Left renal pelvis (tissue), 4 donors: ENCODE measurements around the gene SRD5A2. TPM values are rescaled to one million over a fixed set of nuclear protein-coding genes. Genes with fewer than 3 reads are reported as not detected.

ENCODE experiments used
- DNase-seq, 4 donors: peaks; one replicate each; pipeline ENCODE4 v3.0.0-alpha.2; 2013; ENCODE audit warnings: low read depth in 4 of 4, low spot score in 3 of 4
- polyA plus RNA-seq, 4 donors: library from polyadenylated mRNA; unstranded; fragments of 120-200 nt; gene quantifications; one replicate each; pipeline ENCODE4 v1.2.1, GENCODE V29; 2013; ENCODE audit not compliant: insufficient read length in 4 of 4

SRD5A2 gene
- polyA plus RNA-seq = under 1 TPM; 0.03 to 0.11 (median 0.04) TPM

- no peak for DNase-seq
These were observed at the start of gene SRD5A2 for GRCh38 chr2:31580321-31581117. Gene SRD5A2, minus strand, starts transcription at chr2:31580938. Its CDS starts 38 bp downstream, at chr2:31580900.

- no peak for DNase-seq
These were observed 25.8 kb upstream of the SRD5A2 start for GRCh38 chr2:31606509-31606908.

- no peak for DNase-seq
These were observed 18.0 kb upstream of the SRD5A2 start for GRCh38 chr2:31598694-31599093.

- DNase-seq = no peak
These were observed 5.5 kb upstream of the SRD5A2 start for GRCh38 chr2:31586230-31586629.

- no peak for DNase-seq
These were observed 522 bp upstream of the SRD5A2 start for GRCh38 chr2:31581124-31581795.

- DNase-seq = no peak
These were observed 780 bp downstream of the SRD5A2 start for GRCh38 chr2:31579996-31580320.

- no peak for DNase-seq
These were observed 2.4 kb downstream of the SRD5A2 start for GRCh38 chr2:31578316-31578715.

GRCh38 chr2:31577143-31577542, 3.6 kb downstream of the SRD5A2 start:
- no peak for DNase-seq

- no peak for DNase-seq
These were observed 12.0 kb downstream of the SRD5A2 start for GRCh38 chr2:31568585-31569201.

GRCh38 chr2:31567679-31568078, 13.1 kb downstream of the SRD5A2 start:
- no peak for DNase-seq

GRCh38 chr2:31563273-31563839, 17.4 kb downstream of the SRD5A2 start:
- no peak for DNase-seq

- no peak for DNase-seq
These were observed 18.9 kb downstream of the SRD5A2 start for GRCh38 chr2:31561823-31562222.

GRCh38 chr2:31558401-31559295, 22.1 kb downstream of the SRD5A2 start:
- no peak for DNase-seq

GRCh38 chr2:31556940-31557339, 23.8 kb downstream of the SRD5A2 start:
- DNase-seq = no peak

GRCh38 chr2:31555967-31556706, 24.6 kb downstream of the SRD5A2 start:
- no peak for DNase-seq

GRCh38 chr2:31553362-31553761, 27.4 kb downstream of the SRD5A2 start:
- DNase-seq = no peak

GRCh38 chr2:31547485-31547884, 33.3 kb downstream of the SRD5A2 start:
- DNase-seq = no peak

- DNase-seq = no peak
These were observed 38.9 kb downstream of the SRD5A2 start for GRCh38 chr2:31541853-31542252.

GRCh38 chr2:31539505-31539904, 41.2 kb downstream of the SRD5A2 start:
- DNase-seq = no peak

- DNase-seq = no peak
These were observed 45.0 kb downstream of the SRD5A2 start for GRCh38 chr2:31535768-31536167.
